ENCODE data around the gene SAMM50. TPM values are rescaled to one million over a fixed set of nuclear protein-coding genes. Genes with fewer than 3 reads are reported as not detected.

The SAMM50 gene
- total RNA-seq (10 to 100 TPM; 39.3 to 42.0 TPM), polyA plus RNA-seq (ENCODE audit: insufficient read length in 2 of 2) (10 to 100 TPM; 64.6 to 70.1 TPM)
- long read RNA-seq, donor 1, transcript SAMM50-201 (15 exons, 1,717 nt) = major isoform, 37 of 56 reads
- long read RNA-seq, donor 1, partial matches to known transcripts = 13 of 56 reads
- long read RNA-seq, donor 1, other reads (novel, unspliced or antisense) = 0 of 56 reads
- long read RNA-seq, donor 2, transcript SAMM50-201 (15 exons, 1,717 nt) = major isoform, 9 of 14 reads
- long read RNA-seq, donor 2, partial matches to known transcripts = 5 of 14 reads
- long read RNA-seq, donor 2, other reads (novel, unspliced or antisense) = 0 of 14 reads
- long read RNA-seq, donor 3, transcript SAMM50-201 (15 exons, 1,717 nt) = major isoform, 12 of 23 reads
- long read RNA-seq, donor 3, partial matches to known transcripts = 11 of 23 reads
- long read RNA-seq, donor 3, other reads (novel, unspliced or antisense) = 0 of 23 reads
- long read RNA-seq, donor 4, transcript SAMM50-201 (15 exons, 1,717 nt) = major isoform, 31 of 72 reads
- long read RNA-seq, donor 4, partial matches to known transcripts = 39 of 72 reads
- long read RNA-seq, donor 4, other reads (novel, unspliced or antisense) = 0 of 72 reads

- H3K36me3 ChIP-seq (ENCODE audit: control insufficient read depth, insufficient read depth, low read length) = peaks cover 6% of the 10 kb centered on the region
- peak within 1 kb of the TSS; percentile 82 for H3K27ac ChIP-seq (ENCODE audit: low read depth, low read length)
- peak; percentile 80 to 99 (median 90) for DNase-seq (ENCODE audit: low read depth in 4 of 6, low spot score in 6 of 6)
- no peaks in the 10 kb centered on the region for H3K9me3 ChIP-seq (ENCODE audit: control insufficient read depth, insufficient read depth, low read length)
- H3K27me3 ChIP-seq (ENCODE audit: control insufficient read depth, insufficient read depth, low read length) = no peaks in the 10 kb centered on the region
- 0% methylated on average over 74 of the region's 74 CpGs for WGBS (ENCODE audit: insufficient coverage)
- peak within 1 kb of the TSS; percentile 86 for H3K4me3 ChIP-seq (ENCODE audit: low read depth, low read length)
- H3K4me1 ChIP-seq (ENCODE audit: control insufficient read depth, insufficient read depth, low read length) = peaks cover 11% of the 10 kb centered on the region
These were observed at the start of gene SAMM50 for GRCh38 chr22:43955040-43955882. Gene SAMM50, plus strand, starts transcription at chr22:43955442. Its CDS starts 136 bp downstream, at chr22:43955578.

DNA sequence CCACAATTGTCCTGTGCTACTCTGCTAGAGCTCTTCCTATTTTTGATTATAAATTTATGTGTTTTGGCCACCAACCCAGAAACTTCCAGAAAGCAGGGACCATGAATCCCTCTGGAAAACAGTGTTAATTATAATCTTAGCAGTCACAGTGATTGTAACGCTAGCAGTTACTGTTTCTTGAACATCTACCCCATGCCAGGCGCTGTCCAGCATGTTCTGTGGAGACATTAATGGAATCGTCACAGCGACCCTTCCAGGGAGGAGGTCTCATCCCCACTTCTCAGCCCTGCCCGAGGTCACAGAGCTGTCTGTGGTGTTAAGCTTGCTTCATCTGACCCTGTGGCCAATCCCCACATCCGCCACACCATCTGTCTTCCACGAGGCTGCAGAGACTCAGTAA is 49.6 kb upstream of the SAMM50 start:
- no peaks in the 10 kb centered on the region for H3K36me3 ChIP-seq (ENCODE audit: control insufficient read depth, insufficient read depth, low read length)
- H3K9me3 ChIP-seq (ENCODE audit: control insufficient read depth, insufficient read depth, low read length) = no peaks in the 10 kb centered on the region
- 71% methylated on average over 4 of the region's 7 CpGs for WGBS (ENCODE audit: insufficient coverage)
- no peak overlapping the region for H3K4me3 ChIP-seq (ENCODE audit: low read depth, low read length)
- no peak overlapping the region for H3K27ac ChIP-seq (ENCODE audit: low read depth, low read length)
- H3K4me1 ChIP-seq (ENCODE audit: control insufficient read depth, insufficient read depth, low read length) = no peaks in the 10 kb centered on the region
- DNase-seq (ENCODE audit: low read depth in 4 of 6, low spot score in 6 of 6) = peak in 1 of 6 donors; percentile 38
- H3K27me3 ChIP-seq (ENCODE audit: control insufficient read depth, insufficient read depth, low read length) = no peaks in the 10 kb centered on the region

DNA sequence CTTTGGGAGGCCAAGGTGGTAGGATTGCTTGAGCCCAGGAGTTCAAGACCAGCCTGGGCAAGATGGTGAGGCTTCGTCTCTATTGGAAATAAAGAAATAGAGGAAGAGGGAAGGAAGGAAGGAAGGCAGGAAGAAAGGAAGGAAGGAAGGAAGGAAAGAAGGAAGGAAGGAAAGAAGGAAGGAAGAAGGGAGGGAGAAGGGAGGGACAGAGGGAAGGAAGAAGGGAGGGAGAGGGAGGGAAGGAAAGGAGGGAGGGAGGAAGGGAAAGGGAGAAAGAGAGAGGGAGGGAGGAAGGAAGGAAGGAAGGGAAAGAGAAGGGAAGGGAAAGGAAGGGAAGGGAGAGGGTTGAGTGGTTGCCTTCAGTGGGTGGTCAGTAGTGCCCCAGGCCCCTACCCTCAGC is 45.5 kb upstream of the SAMM50 start:
- DNase-seq (ENCODE audit: low read depth in 4 of 6, low spot score in 6 of 6) = no peak
- H3K4me3 ChIP-seq (ENCODE audit: low read depth, low read length) = no peak overlapping the region
- H3K9me3 ChIP-seq (ENCODE audit: control insufficient read depth, insufficient read depth, low read length) = no peaks in the 10 kb centered on the region
- 94% methylated on average over 1 of the region's 1 CpG for WGBS (ENCODE audit: insufficient coverage)
- H3K4me1 ChIP-seq (ENCODE audit: control insufficient read depth, insufficient read depth, low read length) = no peaks in the 10 kb centered on the region
- no peaks in the 10 kb centered on the region for H3K36me3 ChIP-seq (ENCODE audit: control insufficient read depth, insufficient read depth, low read length)
- no peak overlapping the region for H3K27ac ChIP-seq (ENCODE audit: low read depth, low read length)
- peaks cover 3% of the 10 kb centered on the region for H3K27me3 ChIP-seq (ENCODE audit: control insufficient read depth, insufficient read depth, low read length)

DNA sequence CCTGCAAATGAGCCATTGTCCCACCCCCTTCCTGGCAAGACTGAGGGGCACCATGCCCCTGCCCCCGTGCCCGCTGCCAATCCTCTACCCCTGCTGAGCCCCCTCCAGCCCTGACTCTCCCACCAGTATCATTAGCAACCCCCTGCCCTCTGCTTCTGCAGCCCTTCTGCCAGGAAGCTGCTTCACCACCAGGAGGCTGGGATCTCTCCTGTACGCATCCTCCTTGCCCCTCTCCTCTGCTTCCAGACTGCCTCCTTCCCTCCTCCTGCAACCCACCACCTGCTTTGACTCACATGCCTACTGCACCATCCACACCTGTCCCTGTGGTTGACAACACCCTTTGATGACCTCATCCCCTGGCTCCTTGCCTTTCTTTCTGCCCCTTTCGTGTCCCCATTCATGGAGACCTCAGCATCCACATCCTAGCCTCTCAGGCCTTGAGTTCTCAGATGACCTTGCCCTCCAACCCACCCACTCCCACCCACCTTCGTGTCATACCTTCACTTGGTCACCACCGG is 45.0 kb upstream of the SAMM50 start:
- Histone ChIP-seq H3K4me1 (ENCODE audit: control insufficient read depth, insufficient read depth, low read length) (no peaks in the 10 kb centered on the region), H3K4me3 (ENCODE audit: low read depth, low read length) (no peak overlapping the region), H3K27me3 (ENCODE audit: control insufficient read depth, insufficient read depth, low read length) (peaks cover 3% of the 10 kb centered on the region), H3K9me3 (ENCODE audit: control insufficient read depth, insufficient read depth, low read length) (no peaks in the 10 kb centered on the region), H3K27ac (ENCODE audit: low read depth, low read length) (no peak overlapping the region), H3K36me3 (ENCODE audit: control insufficient read depth, insufficient read depth, low read length) (no peaks in the 10 kb centered on the region)
- DNase-seq (ENCODE audit: low read depth in 4 of 6, low spot score in 6 of 6) = no peak
- WGBS (ENCODE audit: insufficient coverage) = 56% methylated on average over 6 of the region's 6 CpGs

DNA sequence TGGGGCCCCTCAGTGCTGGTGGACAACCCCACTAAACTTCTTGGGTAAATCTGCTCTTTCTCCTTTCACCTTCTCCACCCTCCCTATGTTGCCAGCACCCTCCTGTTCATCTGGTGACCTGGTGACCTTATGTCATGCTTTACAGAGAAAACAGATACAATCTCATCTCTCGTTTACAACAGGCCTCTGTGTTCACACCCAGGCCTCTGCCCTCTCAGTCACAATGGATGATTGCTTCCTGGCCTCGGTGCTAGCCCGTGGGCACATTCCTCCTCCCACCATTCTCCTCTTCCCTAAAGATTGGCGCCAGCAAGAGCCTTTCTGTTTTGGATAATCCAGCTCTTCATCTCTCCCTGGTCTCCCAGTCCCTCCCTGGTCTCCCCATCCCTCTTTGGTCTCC is 43.9 kb upstream of the SAMM50 start:
- Histone ChIP-seq H3K27me3 (ENCODE audit: control insufficient read depth, insufficient read depth, low read length) (peaks cover 3% of the 10 kb centered on the region), H3K9me3 (ENCODE audit: control insufficient read depth, insufficient read depth, low read length) (no peaks in the 10 kb centered on the region), H3K36me3 (ENCODE audit: control insufficient read depth, insufficient read depth, low read length) (no peaks in the 10 kb centered on the region), H3K27ac (ENCODE audit: low read depth, low read length) (no peak overlapping the region), H3K4me3 (ENCODE audit: low read depth, low read length) (no peak overlapping the region), H3K4me1 (ENCODE audit: control insufficient read depth, insufficient read depth, low read length) (no peaks in the 10 kb centered on the region)
- no peak for DNase-seq (ENCODE audit: low read depth in 4 of 6, low spot score in 6 of 6)
- 34% methylated on average over 4 of the region's 4 CpGs for WGBS (ENCODE audit: insufficient coverage)

- no peaks in the 10 kb centered on the region for H3K27me3 ChIP-seq (ENCODE audit: control insufficient read depth, insufficient read depth, low read length)
- 83% methylated on average over 6 of the region's 6 CpGs for WGBS (ENCODE audit: insufficient coverage)
These were observed 37.7 kb upstream of the SAMM50 start for GRCh38 chr22:43917521-43917920.

GRCh38 chr22:43919106-43919973 is 35.9 kb upstream of the SAMM50 start:
- Histone ChIP-seq H3K4me1 (ENCODE audit: control insufficient read depth, insufficient read depth, low read length) (peaks cover 6% of the 10 kb centered on the region), H3K9me3 (ENCODE audit: control insufficient read depth, insufficient read depth, low read length) (no peaks in the 10 kb centered on the region), H3K27ac (ENCODE audit: low read depth, low read length) (no peak overlapping the region), H3K4me3 (ENCODE audit: low read depth, low read length) (no peak overlapping the region), H3K36me3 (ENCODE audit: control insufficient read depth, insufficient read depth, low read length) (no peaks in the 10 kb centered on the region), H3K27me3 (ENCODE audit: control insufficient read depth, insufficient read depth, low read length) (peaks cover 4% of the 10 kb centered on the region)
- no peak for DNase-seq (ENCODE audit: low read depth in 4 of 6, low spot score in 6 of 6)
- 79% methylated on average over 10 of the region's 16 CpGs for WGBS (ENCODE audit: insufficient coverage)

More at GRCh38 chr22:43917521-43917920, 37.7 kb upstream of the SAMM50 start:
- no peaks in the 10 kb centered on the region for H3K36me3 ChIP-seq (ENCODE audit: control insufficient read depth, insufficient read depth, low read length)
- no peak overlapping the region for H3K27ac ChIP-seq (ENCODE audit: low read depth, low read length)
- H3K4me1 ChIP-seq (ENCODE audit: control insufficient read depth, insufficient read depth, low read length) = no peaks in the 10 kb centered on the region
- no peaks in the 10 kb centered on the region for H3K9me3 ChIP-seq (ENCODE audit: control insufficient read depth, insufficient read depth, low read length)
- no peak for DNase-seq (ENCODE audit: low read depth in 4 of 6, low spot score in 6 of 6)
- H3K4me3 ChIP-seq (ENCODE audit: low read depth, low read length) = no peak overlapping the region

GRCh38 chr22:43921370-43921769 is 33.9 kb upstream of the SAMM50 start:
- H3K27me3 ChIP-seq (ENCODE audit: control insufficient read depth, insufficient read depth, low read length) = peaks cover 4% of the 10 kb centered on the region
- no peak overlapping the region for H3K27ac ChIP-seq (ENCODE audit: low read depth, low read length)
- no peak overlapping the region for H3K4me3 ChIP-seq (ENCODE audit: low read depth, low read length)
- 55% methylated on average over 4 of the region's 4 CpGs for WGBS (ENCODE audit: insufficient coverage)
- H3K4me1 ChIP-seq (ENCODE audit: control insufficient read depth, insufficient read depth, low read length) = peaks cover 25% of the 10 kb centered on the region
- no peak for DNase-seq (ENCODE audit: low read depth in 4 of 6, low spot score in 6 of 6)
- H3K36me3 ChIP-seq (ENCODE audit: control insufficient read depth, insufficient read depth, low read length) = no peaks in the 10 kb centered on the region
- no peaks in the 10 kb centered on the region for H3K9me3 ChIP-seq (ENCODE audit: control insufficient read depth, insufficient read depth, low read length)

GRCh38 chr22:43922123-43922522 is 33.1 kb upstream of the SAMM50 start:
- H3K27me3 ChIP-seq (ENCODE audit: control insufficient read depth, insufficient read depth, low read length) = peaks cover 4% of the 10 kb centered on the region
- no peak overlapping the region for H3K27ac ChIP-seq (ENCODE audit: low read depth, low read length)
- H3K4me3 ChIP-seq (ENCODE audit: low read depth, low read length) = no peak overlapping the region
- H3K9me3 ChIP-seq (ENCODE audit: control insufficient read depth, insufficient read depth, low read length) = no peaks in the 10 kb centered on the region
- H3K36me3 ChIP-seq (ENCODE audit: control insufficient read depth, insufficient read depth, low read length) = no peaks in the 10 kb centered on the region
- H3K4me1 ChIP-seq (ENCODE audit: control insufficient read depth, insufficient read depth, low read length) = peaks cover 25% of the 10 kb centered on the region
- 86% methylated on average over 1 of the region's 3 CpGs for WGBS (ENCODE audit: insufficient coverage)
- DNase-seq (ENCODE audit: low read depth in 4 of 6, low spot score in 6 of 6) = no peak
